OCI-M2 (cell line): ENCODE results near the gene MACF1.
"Not testable (repeated sequence)": the region's sequence is repeated elsewhere in the genome, so short reads cannot be mapped to it uniquely, and the experiment has no call there.

Experiments used
- DNase-seq: peaks from one replicate; lab custom pipeline; 2025; ENCODE audit not compliant: unreplicated experiment; lab: John Stamatoyannopoulos, UW

Gene MACF1

GRCh38 chr1:39488793-39489566 lies 284.5 kb downstream of the MACF1 start:
- DNase-seq: no peak

GRCh38 chr1:39489567-39490239 lies 285.2 kb downstream of the MACF1 start:
- no peak for DNase-seq

GRCh38 chr1:39490596-39491145 lies 286.2 kb downstream of the MACF1 start:
- DNase-seq: no peak

GRCh38 chr1:39491146-39491921 lies 286.8 kb downstream of the MACF1 start, which contains the start of gene BMP8A:
TSS of gene BMP8A (plus strand) at chr1:39491636. CDS start at chr1:39491992, 356 bp downstream.
- DNase-seq: no peak

- DNase-seq: not testable (repeated sequence)
Measured at GRCh38 chr1:39492118-39493042, 287.9 kb downstream of the MACF1 start.

GRCh38 chr1:39493043-39493810 lies 288.7 kb downstream of the MACF1 start:
- not testable (repeated sequence) for DNase-seq

- DNase-seq: no peak
Measured at GRCh38 chr1:39494671-39495410, 290.3 kb downstream of the MACF1 start.

GRCh38 chr1:39496520-39496919 lies 292.0 kb downstream of the MACF1 start:
- not testable (repeated sequence) for DNase-seq

GRCh38 chr1:39497585-39497984 lies 293.1 kb downstream of the MACF1 start:
- DNase-seq: no peak

GRCh38 chr1:39498096-39498710 lies 293.7 kb downstream of the MACF1 start:
- DNase-seq: not testable (repeated sequence)

- not testable (repeated sequence) for DNase-seq
Measured at GRCh38 chr1:39498821-39499220, 294.3 kb downstream of the MACF1 start.

GRCh38 chr1:39499668-39500067 lies 295.2 kb downstream of the MACF1 start:
- no peak for DNase-seq

- DNase-seq: no peak
Measured at GRCh38 chr1:39500862-39501389, 296.4 kb downstream of the MACF1 start.

GRCh38 chr1:39501666-39502065 lies 297.2 kb downstream of the MACF1 start:
- DNase-seq: no peak

GRCh38 chr1:39504436-39504835 lies 299.9 kb downstream of the MACF1 start:
- not testable (repeated sequence) for DNase-seq

- DNase-seq: no peak
Measured at GRCh38 chr1:39505289-39505688, 300.8 kb downstream of the MACF1 start.

GRCh38 chr1:39507230-39507928 lies 302.9 kb downstream of the MACF1 start:
- no peak for DNase-seq
